HEK293 (cell line): ENCODE data around the gene ADPRH.

ENCODE experiments used
- ATF2 ChIP-seq: fragments of 450-650 bp; formaldehyde crosslinking; IDR thresholded peaks from 2 replicates; pipeline ENCODE4 v1.5.1; 2016; ENCODE audit warnings: missing biosample characterization, missing genetic modification characterization, low read depth
- CTCF ChIP-seq: fragments of 450-650 bp; formaldehyde crosslinking; IDR thresholded peaks from 2 replicates; pipeline ENCODE4 v1.5.1; 2016; ENCODE audit warnings: missing biosample characterization, missing genetic modification characterization
- KLF16 ChIP-seq: fragments of 450-650 bp; formaldehyde crosslinking; IDR thresholded peaks from 2 replicates; pipeline ENCODE4 v1.5.1; 2017; ENCODE audit warnings: missing biosample characterization, missing genetic modification characterization
- KLF9 ChIP-seq: fragments of 450-650 bp; formaldehyde crosslinking; IDR thresholded peaks from 2 replicates; pipeline ENCODE4 v1.5.1; 2016; ENCODE audit warnings: missing biosample characterization, missing genetic modification characterization, low read depth

GRCh38 chr3:119594066-119594465, 14.8 kb downstream of the ADPRH start:
- TF ChIP-seq KLF9 (tag by site-specific recombination) (no peak), ATF2 (no peak), CTCF (tag by site-specific recombination) (no peak), KLF16 (tag by site-specific recombination) (no peak)
